Activated naive CD8-positive, alpha-beta T cell treated with anti-CD3 and anti-CD28 coated beads, Interleukin-2, amount 50 U/mL, for 24 hours (primary cell): ENCODE measurements around the gene TLE3.

Experiments
- ATAC-seq: fragments of 150-1000 bp; cut with Tn5 transposase; one replicate; pipeline ENCODE4 v1.10.0; 2021
- DNase-seq: peaks from one replicate; pipeline ENCODE4 v3.0.0; 2021
- H3K27ac Mint-ChIP-seq: one replicate; pipeline ENCODE4 v1.8.0; 2021; ENCODE audit warnings: mild to moderate bottlenecking, mixed read lengths
- H3K27me3 Mint-ChIP-seq: one replicate; pipeline ENCODE4 v1.8.0; 2021; ENCODE audit warnings: mixed read lengths
- H3K36me3 Mint-ChIP-seq: one replicate; pipeline ENCODE4 v1.8.0; 2021; ENCODE audit warnings: low read depth, mixed read lengths
- H3K4me1 Mint-ChIP-seq: one replicate; pipeline ENCODE4 v1.8.0; 2021; ENCODE audit warnings: mixed read lengths
- H3K4me3 Mint-ChIP-seq: one replicate; pipeline ENCODE4 v1.8.0; 2021; ENCODE audit warnings: mild to moderate bottlenecking, moderate library complexity, mixed read lengths
- H3K9me3 Mint-ChIP-seq: one replicate; pipeline ENCODE4 v1.8.0; 2021; ENCODE audit warnings: mixed read lengths

The TLE3 gene

DNA sequence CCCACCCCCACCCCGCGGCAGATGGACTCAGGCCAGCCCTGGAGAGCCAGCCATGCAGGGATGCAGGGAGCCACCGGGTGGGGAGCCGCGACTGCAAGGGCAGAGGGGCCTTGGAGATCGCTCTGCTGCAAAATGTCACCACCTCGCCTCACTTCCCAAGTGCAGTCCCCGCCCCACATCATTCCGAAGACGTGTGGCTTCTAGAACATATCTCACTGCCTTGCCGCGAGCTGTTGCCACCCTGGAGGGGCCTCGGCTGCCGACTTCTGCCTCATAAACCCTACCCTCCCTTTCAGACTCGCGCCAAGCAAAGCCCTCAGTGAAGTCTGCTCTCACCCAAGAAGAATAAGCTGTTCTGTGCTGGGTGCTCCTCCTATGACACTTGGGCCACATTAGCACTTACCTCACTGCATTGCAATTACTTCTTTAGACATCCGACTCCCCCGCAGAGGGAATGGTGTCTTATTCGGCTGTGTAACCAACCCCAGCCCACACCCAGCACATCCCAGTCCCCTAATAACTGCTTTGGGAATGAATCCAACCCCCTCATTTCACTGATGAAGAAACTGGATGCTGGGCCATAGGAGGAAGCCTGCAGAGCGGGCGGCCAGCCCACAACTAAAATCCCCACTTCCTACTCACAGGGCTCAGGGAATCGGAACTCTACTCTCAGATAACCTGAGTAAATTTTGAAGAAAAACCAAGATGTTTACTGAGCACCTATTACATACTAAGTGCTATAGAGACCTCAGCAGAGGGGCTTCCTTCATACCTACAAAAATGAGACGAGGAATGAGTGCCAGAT lies 8.6 kb downstream of the TLE3 start:
- ATAC-seq (no peak), DNase-seq (no peak)
- peaks cover 71% of the 10 kb centered on the region for H3K36me3 Mint-ChIP-seq
- H3K27ac Mint-ChIP-seq: no peak overlapping the region
- no peaks in the 10 kb centered on the region for H3K9me3 Mint-ChIP-seq
- H3K27me3 Mint-ChIP-seq: no peaks in the 10 kb centered on the region
- H3K4me3 Mint-ChIP-seq: no peak overlapping the region
- H3K4me1 Mint-ChIP-seq: peaks cover 82% of the 10 kb centered on the region

DNA sequence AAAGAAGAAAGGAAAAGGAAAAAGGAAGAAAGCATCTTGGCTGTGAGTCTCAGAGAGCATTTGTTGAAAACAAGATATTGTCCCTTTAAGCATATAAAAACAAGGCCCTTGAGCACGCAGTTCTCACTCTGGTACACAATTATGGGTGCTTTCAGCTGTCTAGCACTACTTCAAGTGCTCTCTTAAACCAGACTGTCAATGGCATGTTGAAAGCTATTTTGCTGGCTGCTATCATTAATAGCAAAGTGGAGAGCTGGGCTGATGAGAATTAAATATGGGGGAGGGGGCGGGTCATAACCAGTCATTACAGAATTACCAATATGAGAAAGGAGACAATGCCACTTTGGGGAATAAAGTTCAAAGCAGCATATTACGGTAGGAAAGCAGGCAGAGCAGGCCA lies 9.3 kb downstream of the TLE3 start:
- Mint-ChIP-seq H3K4me1 (peaks cover 82% of the 10 kb centered on the region), H3K27me3 (no peaks in the 10 kb centered on the region), H3K4me3 (no peak overlapping the region), H3K27ac (no peak overlapping the region), H3K36me3 (peaks cover 72% of the 10 kb centered on the region), H3K9me3 (no peaks in the 10 kb centered on the region)
- ATAC-seq (no peak), DNase-seq (no peak)

DNA sequence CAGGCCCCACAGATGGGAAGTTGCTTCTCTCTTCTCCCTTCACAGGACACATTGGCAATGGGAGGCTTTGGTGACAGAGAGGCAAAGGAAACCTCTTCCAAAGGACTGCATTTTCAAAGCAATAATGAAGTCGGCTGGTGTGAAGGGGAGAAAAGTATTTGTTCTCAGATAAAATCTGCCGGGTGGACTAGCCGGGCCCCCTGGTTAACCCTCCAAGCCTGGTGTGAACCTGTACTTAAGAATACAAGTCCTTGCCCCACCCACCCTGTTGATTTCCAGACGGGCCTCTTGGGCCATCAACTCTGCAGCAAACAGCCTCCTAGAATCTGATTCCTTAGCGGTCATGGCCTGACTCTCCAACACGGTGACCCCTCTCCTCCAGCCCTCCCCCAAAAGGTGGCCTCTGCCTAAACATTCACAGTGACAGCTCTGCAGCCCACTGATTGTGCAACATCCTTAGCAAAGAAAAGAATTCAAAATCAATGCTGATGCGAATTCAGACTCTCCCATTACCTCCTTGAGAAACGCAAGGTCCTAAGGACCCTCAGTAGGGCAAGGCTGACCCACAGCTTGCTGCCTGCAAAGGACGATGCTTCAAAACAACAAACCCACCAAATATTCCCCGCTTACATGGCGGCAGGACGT lies 9.9 kb downstream of the TLE3 start:
- ATAC-seq (no peak), DNase-seq (no peak)
- H3K36me3 Mint-ChIP-seq: peaks cover 71% of the 10 kb centered on the region
- peaks cover 82% of the 10 kb centered on the region for H3K4me1 Mint-ChIP-seq
- no peaks in the 10 kb centered on the region for H3K27me3 Mint-ChIP-seq
- H3K27ac Mint-ChIP-seq: no peak overlapping the region
- H3K9me3 Mint-ChIP-seq: no peaks in the 10 kb centered on the region
- no peak overlapping the region for H3K4me3 Mint-ChIP-seq

- peaks cover 73% of the 10 kb centered on the region for H3K36me3 Mint-ChIP-seq
- no peak overlapping the region for H3K27ac Mint-ChIP-seq
- no peak for ATAC-seq
- peaks cover 75% of the 10 kb centered on the region for H3K4me1 Mint-ChIP-seq
- no peaks in the 10 kb centered on the region for H3K27me3 Mint-ChIP-seq
- DNase-seq: no peak
- no peaks in the 10 kb centered on the region for H3K9me3 Mint-ChIP-seq
- no peak overlapping the region for H3K4me3 Mint-ChIP-seq
These were observed 11.1 kb downstream of the TLE3 start for GRCh38 chr15:70086636-70087035.

DNA sequence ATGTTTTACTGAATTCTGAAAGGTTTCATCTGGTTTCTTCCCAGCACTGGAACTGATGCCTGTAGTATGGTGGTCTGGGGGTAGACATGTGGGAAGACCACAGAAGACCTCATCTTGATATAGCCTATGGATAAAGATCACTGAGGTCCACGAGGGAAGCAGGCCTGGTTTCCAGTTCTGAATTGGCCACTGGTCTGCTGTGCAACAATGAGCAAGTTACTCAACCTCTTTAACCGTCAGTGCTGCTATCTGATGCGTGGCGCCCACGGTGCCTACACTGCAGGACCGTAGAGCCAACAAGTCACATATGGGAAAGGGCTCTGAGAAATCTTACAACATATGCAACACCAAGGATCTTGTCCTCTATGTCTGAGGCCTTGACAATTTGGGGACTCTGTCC lies 13.3 kb downstream of the TLE3 start:
- Mint-ChIP-seq H3K4me3 (no peak overlapping the region), H3K36me3 (peaks cover 67% of the 10 kb centered on the region), H3K27ac (peak overlapping the region; percentile 50), H3K27me3 (no peaks in the 10 kb centered on the region), H3K9me3 (no peaks in the 10 kb centered on the region), H3K4me1 (peaks cover 57% of the 10 kb centered on the region)
- ATAC-seq: no peak
- DNase-seq: no peak

- Mint-ChIP-seq H3K9me3 (no peaks in the 10 kb centered on the region), H3K27me3 (no peaks in the 10 kb centered on the region), H3K27ac (peak overlapping the region; percentile 50), H3K36me3 (peaks cover 62% of the 10 kb centered on the region), H3K4me1 (peaks cover 52% of the 10 kb centered on the region), H3K4me3 (peak overlapping the region; percentile 3)
- ATAC-seq (peak; percentile 92), DNase-seq (no peak)
These were observed 13.8 kb downstream of the TLE3 start for GRCh38 chr15:70083946-70084345.

- Mint-ChIP-seq H3K27me3 (no peaks in the 10 kb centered on the region), H3K9me3 (no peaks in the 10 kb centered on the region), H3K36me3 (peaks cover 62% of the 10 kb centered on the region), H3K27ac (peak overlapping the region; percentile 50), H3K4me1 (peaks cover 49% of the 10 kb centered on the region), H3K4me3 (no peak overlapping the region)
- no peak for DNase-seq
- ATAC-seq: no peak
These were observed 14.3 kb downstream of the TLE3 start for GRCh38 chr15:70083418-70083817.

DNA sequence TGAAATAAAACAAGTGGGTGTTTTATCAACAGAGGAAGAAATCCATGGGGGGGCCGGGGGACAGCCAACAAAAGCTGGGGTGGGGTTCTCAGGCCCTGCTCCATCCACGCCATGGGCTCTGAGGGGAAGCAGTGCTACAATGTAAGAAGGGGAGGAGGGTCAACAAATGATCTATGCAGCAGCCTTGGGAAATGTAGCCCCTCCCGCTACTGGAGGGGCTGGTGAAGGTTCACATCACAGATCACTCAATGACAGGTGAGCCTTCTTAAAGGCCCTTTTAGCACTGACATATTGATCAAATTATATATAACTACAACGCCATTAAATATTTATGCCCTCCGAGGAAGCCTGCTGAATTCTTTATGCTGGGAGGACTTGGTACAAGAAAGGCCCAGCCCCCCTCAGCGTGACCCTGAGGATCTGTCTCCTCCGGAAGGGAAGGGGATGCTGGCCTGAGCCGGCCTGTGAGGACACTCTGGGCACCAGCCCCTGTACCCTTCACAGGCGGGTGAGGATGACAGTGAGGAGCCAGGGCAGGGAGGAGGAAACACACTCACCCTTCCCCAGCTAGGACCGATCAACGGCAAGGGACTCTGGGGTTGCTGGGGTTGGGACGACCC lies 15.3 kb downstream of the TLE3 start:
- ATAC-seq (no peak), DNase-seq (no peak)
- H3K4me1 Mint-ChIP-seq: peaks cover 51% of the 10 kb centered on the region
- no peak overlapping the region for H3K4me3 Mint-ChIP-seq
- H3K27me3 Mint-ChIP-seq: no peaks in the 10 kb centered on the region
- H3K9me3 Mint-ChIP-seq: no peaks in the 10 kb centered on the region
- peaks cover 64% of the 10 kb centered on the region for H3K36me3 Mint-ChIP-seq
- no peak overlapping the region for H3K27ac Mint-ChIP-seq

GRCh38 chr15:70081612-70082011 lies 16.1 kb downstream of the TLE3 start:
- peaks cover 63% of the 10 kb centered on the region for H3K36me3 Mint-ChIP-seq
- DNase-seq: no peak

GRCh38 chr15:70080347-70080746 lies 17.4 kb downstream of the TLE3 start:
- ATAC-seq: no peak
- Mint-ChIP-seq H3K27ac (no peak overlapping the region), H3K4me1 (peaks cover 35% of the 10 kb centered on the region), H3K9me3 (no peaks in the 10 kb centered on the region), H3K4me3 (no peak overlapping the region), H3K36me3 (peaks cover 66% of the 10 kb centered on the region), H3K27me3 (no peaks in the 10 kb centered on the region)
- no peak for DNase-seq

More at GRCh38 chr15:70081612-70082011, 16.1 kb downstream of the TLE3 start:
- ATAC-seq: no peak
- H3K4me3 Mint-ChIP-seq: no peak overlapping the region
- H3K9me3 Mint-ChIP-seq: no peaks in the 10 kb centered on the region
- H3K27ac Mint-ChIP-seq: no peak overlapping the region
- H3K27me3 Mint-ChIP-seq: no peaks in the 10 kb centered on the region
- H3K4me1 Mint-ChIP-seq: peaks cover 43% of the 10 kb centered on the region

DNA sequence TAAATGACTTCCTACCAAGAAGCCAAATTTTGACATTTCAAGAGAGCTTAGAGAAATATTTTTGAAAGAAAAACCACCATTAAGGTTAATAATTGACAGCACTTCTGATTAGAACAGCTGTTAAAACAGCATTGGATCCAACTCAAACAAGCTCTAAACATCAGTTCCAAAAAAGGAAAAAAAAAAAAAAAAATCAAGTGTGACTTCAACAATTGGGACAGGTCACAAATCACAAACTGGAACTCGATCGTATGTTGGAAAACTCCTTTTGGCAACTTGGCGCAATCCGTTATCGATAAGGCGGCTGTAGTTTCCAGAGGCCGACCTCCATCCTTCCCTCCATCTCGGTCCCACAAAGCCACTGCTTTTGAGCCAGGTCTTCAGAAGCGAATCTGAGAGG lies 17.8 kb downstream of the TLE3 start:
- H3K4me1 Mint-ChIP-seq: peaks cover 30% of the 10 kb centered on the region
- ATAC-seq (no peak), DNase-seq (no peak)
- H3K36me3 Mint-ChIP-seq: peaks cover 66% of the 10 kb centered on the region
- H3K27ac Mint-ChIP-seq: no peak overlapping the region
- no peak overlapping the region for H3K4me3 Mint-ChIP-seq
- H3K27me3 Mint-ChIP-seq: no peaks in the 10 kb centered on the region
- no peaks in the 10 kb centered on the region for H3K9me3 Mint-ChIP-seq

- Mint-ChIP-seq H3K4me1 (peaks cover 21% of the 10 kb centered on the region), H3K4me3 (no peak overlapping the region), H3K36me3 (peaks cover 66% of the 10 kb centered on the region), H3K9me3 (no peaks in the 10 kb centered on the region), H3K27me3 (no peaks in the 10 kb centered on the region), H3K27ac (no peak overlapping the region)
- no peak for ATAC-seq
- DNase-seq: no peak
These were observed 18.9 kb downstream of the TLE3 start for GRCh38 chr15:70078578-70079417.

DNA sequence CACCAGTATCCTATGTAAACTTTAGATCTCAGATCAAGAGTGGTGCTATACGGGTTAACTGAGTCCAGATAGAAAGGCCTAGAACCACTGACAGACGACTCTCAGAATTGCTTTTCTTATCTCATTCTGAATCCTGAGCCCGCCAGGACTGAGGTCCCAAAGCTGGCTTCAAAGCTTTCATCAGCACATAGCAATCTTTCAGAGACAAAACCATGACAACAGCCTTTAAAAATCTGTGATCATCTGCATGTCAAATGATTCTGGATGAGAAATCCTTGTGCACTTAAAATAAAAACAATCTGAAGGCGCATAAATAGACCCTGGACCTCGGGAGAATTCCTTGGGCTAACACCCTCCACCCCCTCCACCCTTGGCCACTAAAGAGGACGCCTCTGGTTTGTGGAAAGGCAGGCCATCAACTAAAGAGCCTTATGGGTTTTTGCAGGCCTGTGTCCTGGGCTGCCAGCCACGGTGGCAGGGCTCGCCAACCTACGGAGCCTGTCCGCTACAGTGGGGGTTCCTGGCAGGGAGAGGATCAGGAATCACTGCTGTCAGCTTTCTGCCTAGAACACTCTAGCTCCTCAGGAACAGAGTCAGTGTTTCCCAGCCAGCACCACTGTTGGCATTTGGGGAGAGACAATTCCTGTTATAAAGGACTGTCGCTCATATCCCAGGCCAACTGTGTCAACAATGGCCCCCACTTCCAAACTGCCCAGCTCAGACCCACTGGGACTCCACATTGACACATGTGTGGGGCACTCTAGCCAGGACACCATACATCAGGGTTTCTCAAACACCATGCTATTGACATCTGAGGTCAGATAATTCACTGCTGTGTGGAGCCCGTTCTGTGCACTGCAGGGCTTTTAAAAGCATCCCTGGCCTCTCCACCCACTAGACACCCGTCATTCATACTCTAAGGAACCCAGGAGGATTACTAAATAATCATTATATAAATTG lies 20.2 kb downstream of the TLE3 start:
- H3K27me3 Mint-ChIP-seq: no peaks in the 10 kb centered on the region
- DNase-seq (no peak), ATAC-seq (no peak)
- H3K9me3 Mint-ChIP-seq: no peaks in the 10 kb centered on the region
- no peak overlapping the region for H3K4me3 Mint-ChIP-seq
- H3K36me3 Mint-ChIP-seq: peaks cover 66% of the 10 kb centered on the region
- H3K4me1 Mint-ChIP-seq: peaks cover 23% of the 10 kb centered on the region
- H3K27ac Mint-ChIP-seq: no peak overlapping the region
